SK-N-SH (cell line): ENCODE measurements around the gene MAP7D2.

Experiments used
- EZH2phosphoT487 ChIP-seq: fragments of 200-600 bp; sonication (generic); IDR thresholded peaks from 2 replicates; pipeline ENCODE4 v1.6.1; 2017; ENCODE audit warnings: low read depth, mixed run types, mild to moderate bottlenecking, antibody characterized with exemption, moderate library complexity, borderline replicate concordance
- MXI1 ChIP-seq: IDR thresholded peaks from 2 replicates; pipeline ENCODE4 v1.6.1; 2012; ENCODE audit warnings: mild to moderate bottlenecking, low read depth, low read length, improper control_type of control experiment
- POLR2AphosphoS5 ChIP-seq: IDR thresholded peaks from 2 replicates; pipeline ENCODE4 v1.6.1; 2012; ENCODE audit warnings: low read depth, low read length
- TF ChIP-seq, protein P1 (sequence below): IDR thresholded peaks from 2 replicates; pipeline ENCODE4 v1.6.1; 2012; ENCODE audit warnings: mild to moderate bottlenecking, low read depth, low read length, moderate library complexity
- TF ChIP-seq, protein P2 (sequence below): fragments of 200-600 bp; sonication (generic); IDR thresholded peaks from 2 replicates; pipeline ENCODE4 v1.6.1; 2017; ENCODE audit warnings: antibody characterized with exemption, mild to moderate bottlenecking, moderate library complexity
- TF ChIP-seq, protein P3 (sequence below): IDR thresholded peaks from 2 replicates; pipeline ENCODE4; 2012

DNA sequence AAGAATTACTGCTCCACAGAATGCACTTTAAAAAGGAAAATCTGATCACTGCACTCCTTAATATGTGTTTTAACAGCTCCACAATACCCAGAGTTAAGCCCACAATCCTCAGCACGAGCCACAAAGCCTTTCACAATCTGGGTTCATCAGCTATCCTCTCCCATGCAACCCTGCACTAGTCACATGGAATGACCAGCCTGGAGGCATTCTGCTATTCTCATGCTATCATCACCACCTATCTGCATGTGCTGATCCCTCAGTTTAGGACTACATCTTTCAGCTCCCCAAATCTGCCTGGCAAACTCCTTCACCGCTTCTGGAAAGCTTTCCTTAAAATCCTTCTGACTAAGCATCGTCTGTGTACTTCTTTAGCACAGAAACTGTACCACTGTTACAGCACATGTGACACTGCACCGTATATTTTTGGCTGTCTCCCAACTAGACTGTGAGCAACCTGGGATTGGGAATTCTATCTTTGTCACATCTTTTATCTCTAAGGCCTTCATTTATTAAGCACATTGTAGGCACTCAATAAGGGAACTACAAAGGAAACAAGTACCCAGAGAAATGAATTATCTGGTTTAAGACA lies 43.2 kb upstream of the MAP7D2 start:
- TF ChIP-seq MXI1: no peak
- TF ChIP-seq, protein P1, sequence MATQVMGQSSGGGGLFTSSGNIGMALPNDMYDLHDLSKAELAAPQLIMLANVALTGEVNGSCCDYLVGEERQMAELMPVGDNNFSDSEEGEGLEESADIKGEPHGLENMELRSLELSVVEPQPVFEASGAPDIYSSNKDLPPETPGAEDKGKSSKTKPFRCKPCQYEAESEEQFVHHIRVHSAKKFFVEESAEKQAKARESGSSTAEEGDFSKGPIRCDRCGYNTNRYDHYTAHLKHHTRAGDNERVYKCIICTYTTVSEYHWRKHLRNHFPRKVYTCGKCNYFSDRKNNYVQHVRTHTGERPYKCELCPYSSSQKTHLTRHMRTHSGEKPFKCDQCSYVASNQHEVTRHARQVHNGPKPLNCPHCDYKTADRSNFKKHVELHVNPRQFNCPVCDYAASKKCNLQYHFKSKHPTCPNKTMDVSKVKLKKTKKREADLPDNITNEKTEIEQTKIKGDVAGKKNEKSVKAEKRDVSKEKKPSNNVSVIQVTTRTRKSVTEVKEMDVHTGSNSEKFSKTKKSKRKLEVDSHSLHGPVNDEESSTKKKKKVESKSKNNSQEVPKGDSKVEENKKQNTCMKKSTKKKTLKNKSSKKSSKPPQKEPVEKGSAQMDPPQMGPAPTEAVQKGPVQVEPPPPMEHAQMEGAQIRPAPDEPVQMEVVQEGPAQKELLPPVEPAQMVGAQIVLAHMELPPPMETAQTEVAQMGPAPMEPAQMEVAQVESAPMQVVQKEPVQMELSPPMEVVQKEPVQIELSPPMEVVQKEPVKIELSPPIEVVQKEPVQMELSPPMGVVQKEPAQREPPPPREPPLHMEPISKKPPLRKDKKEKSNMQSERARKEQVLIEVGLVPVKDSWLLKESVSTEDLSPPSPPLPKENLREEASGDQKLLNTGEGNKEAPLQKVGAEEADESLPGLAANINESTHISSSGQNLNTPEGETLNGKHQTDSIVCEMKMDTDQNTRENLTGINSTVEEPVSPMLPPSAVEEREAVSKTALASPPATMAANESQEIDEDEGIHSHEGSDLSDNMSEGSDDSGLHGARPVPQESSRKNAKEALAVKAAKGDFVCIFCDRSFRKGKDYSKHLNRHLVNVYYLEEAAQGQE: no peak
- TF ChIP-seq POLR2AphosphoS5: no peak
- TF ChIP-seq, protein P2, sequence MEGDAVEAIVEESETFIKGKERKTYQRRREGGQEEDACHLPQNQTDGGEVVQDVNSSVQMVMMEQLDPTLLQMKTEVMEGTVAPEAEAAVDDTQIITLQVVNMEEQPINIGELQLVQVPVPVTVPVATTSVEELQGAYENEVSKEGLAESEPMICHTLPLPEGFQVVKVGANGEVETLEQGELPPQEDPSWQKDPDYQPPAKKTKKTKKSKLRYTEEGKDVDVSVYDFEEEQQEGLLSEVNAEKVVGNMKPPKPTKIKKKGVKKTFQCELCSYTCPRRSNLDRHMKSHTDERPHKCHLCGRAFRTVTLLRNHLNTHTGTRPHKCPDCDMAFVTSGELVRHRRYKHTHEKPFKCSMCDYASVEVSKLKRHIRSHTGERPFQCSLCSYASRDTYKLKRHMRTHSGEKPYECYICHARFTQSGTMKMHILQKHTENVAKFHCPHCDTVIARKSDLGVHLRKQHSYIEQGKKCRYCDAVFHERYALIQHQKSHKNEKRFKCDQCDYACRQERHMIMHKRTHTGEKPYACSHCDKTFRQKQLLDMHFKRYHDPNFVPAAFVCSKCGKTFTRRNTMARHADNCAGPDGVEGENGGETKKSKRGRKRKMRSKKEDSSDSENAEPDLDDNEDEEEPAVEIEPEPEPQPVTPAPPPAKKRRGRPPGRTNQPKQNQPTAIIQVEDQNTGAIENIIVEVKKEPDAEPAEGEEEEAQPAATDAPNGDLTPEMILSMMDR: no peak
- TF ChIP-seq, protein P3, sequence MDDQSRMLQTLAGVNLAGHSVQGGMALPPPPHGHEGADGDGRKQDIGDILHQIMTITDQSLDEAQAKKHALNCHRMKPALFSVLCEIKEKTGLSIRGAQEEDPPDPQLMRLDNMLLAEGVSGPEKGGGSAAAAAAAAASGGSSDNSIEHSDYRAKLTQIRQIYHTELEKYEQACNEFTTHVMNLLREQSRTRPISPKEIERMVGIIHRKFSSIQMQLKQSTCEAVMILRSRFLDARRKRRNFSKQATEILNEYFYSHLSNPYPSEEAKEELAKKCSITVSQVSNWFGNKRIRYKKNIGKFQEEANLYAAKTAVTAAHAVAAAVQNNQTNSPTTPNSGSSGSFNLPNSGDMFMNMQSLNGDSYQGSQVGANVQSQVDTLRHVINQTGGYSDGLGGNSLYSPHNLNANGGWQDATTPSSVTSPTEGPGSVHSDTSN: no peak
- TF ChIP-seq EZH2phosphoT487: no peak
